Upper lobe of left lung (tissue), 6 donors: Measurements from ENCODE around the gene CLMN. TPM values are rescaled to one million over a fixed set of nuclear protein-coding genes. Genes with fewer than 3 reads are reported as not detected.

Experiments
- ATAC-seq, 2 donors: fragments of 200-7000 bp; cut with Tn5 transposase; one replicate each; pipeline ENCODE4 v1.9.1; 2022; ENCODE audit warnings: mild to moderate bottlenecking in 2 of 2, moderate library complexity in 2 of 2; ENCODE audit not compliant: low FRiP score in 2 of 2
- DNase-seq, 2 donors: peaks; one replicate each; pipeline ENCODE4 v3.0.0-alpha.2; 2019 to 2020
- H3K27ac ChIP-seq, 4 donors: fragments of 200-600 bp; sonication (generic); one replicate each; pipeline ENCODE4 v1.5.1; 2016 to 2019
- H3K27me3 ChIP-seq, 4 donors: fragments of 200-600 bp; sonication (generic); one replicate each; pipeline ENCODE4 v1.5.1; 2017 to 2019
- H3K36me3 ChIP-seq, 4 donors: fragments of 200-600 bp; sonication (generic); one replicate each; pipeline ENCODE4 v1.5.1; 2016 to 2019
- H3K4me1 ChIP-seq, 4 donors: fragments of 200-600 bp; sonication (generic); one replicate each; pipeline ENCODE4 v1.5.1; 2018 to 2019
- H3K4me3 ChIP-seq, 4 donors: fragments of 200-600 bp; sonication (generic); one replicate each; pipeline ENCODE4 v1.5.1; 2017 to 2019; ENCODE audit warnings: mild to moderate bottlenecking in 2 of 4, moderate library complexity in 1 of 4
- H3K9me3 ChIP-seq, 4 donors: fragments of 200-600 bp; sonication (generic); one replicate each; pipeline ENCODE4 v1.5.1; 2018 to 2019
- CTCF ChIP-seq, 6 experiments: fragments of 450-650 bp in 4 of 6; fragments of 200-600 bp in 2 of 6; sonication (generic) in 2 of 6; IDR thresholded peaks; one replicate each; pipeline ENCODE4 v1.5.1; 2016 to 2019; ENCODE audit warnings: antibody characterized with exemption in 6 of 6
- EP300 ChIP-seq, 4 donors: sonication (generic); formaldehyde crosslinking; IDR thresholded peaks; one replicate each; pipeline ENCODE4 v1.5.1; 2017; ENCODE audit warnings: antibody characterized with exemption in 4 of 4, control low read depth in 2 of 4
- POLR2A ChIP-seq, 4 donors: fragments of 450-650 bp; IDR thresholded peaks; one replicate each; pipeline ENCODE4 v1.5.1; 2016 to 2017; ENCODE audit warnings: antibody characterized with exemption in 4 of 4, mild to moderate bottlenecking in 2 of 4
- POLR2AphosphoS5 ChIP-seq, 2 donors: sonication (generic); formaldehyde crosslinking; IDR thresholded peaks; one replicate each; pipeline ENCODE4 v1.5.1; 2017; ENCODE audit warnings: antibody characterized with exemption in 2 of 2
- WGBS, 2 donors: methylation state at CpG; one replicate each; pipeline ENCODE4 v1.1.5; 2017 to 2018; 5-methylcytosine and 5-hydroxymethylcytosine counted together
- total RNA-seq, 6 donors: library from RNA; depleted of rRNA in 4 of 6; stranded (reverse); fragments of >200 nt in 4 of 6; gene quantifications; one replicate each; pipeline versions ENCODE4 v1.1.0 to v1.2.1, GENCODE V29; 2016 to 2021
- donor health status: DM: no; HTN: no; CAD: no; lungs with moderate emphysema.
- donor health status: DM: no; HTN: yes; CAD: no; lungs with severe emphysema.

Gene CLMN
- total RNA-seq, 6 donors from 2014 or later: 9.7 to 35.5 (median 18.8) TPM

GRCh38 chr14:95303552-95303951 is 16.2 kb downstream of the CLMN start:
- WGBS, 2 donors: 85 to 88% methylated on average over 4 of the region's 4 CpGs
- Histone ChIP-seq H3K36me3 (no peaks in the 10 kb centered on the region), H3K27me3 (no peaks in the 10 kb centered on the region), H3K4me3 (no peak overlapping the region), H3K9me3 (no peaks in the 10 kb centered on the region), H3K4me1 (peaks cover 0 to 16% (median 10%) of the 10 kb centered on the region in 4 donors), H3K27ac (no peak overlapping the region)
- TF ChIP-seq CTCF (IDR thresholded peaks at IDR 0.05): no peak
- no peak for TF ChIP-seq POLR2AphosphoS5 (IDR thresholded peaks at IDR 0.05)
- TF ChIP-seq POLR2A (IDR thresholded peaks at IDR 0.05): no peak
- no peak for TF ChIP-seq EP300 (IDR thresholded peaks at IDR 0.05)
- DNase-seq (no peak), ATAC-seq (no peak)

- no peak overlapping the region for H3K27ac ChIP-seq
- no peak for ATAC-seq
- WGBS, 2 donors: 77 to 79% methylated on average over 9 to 10 of the region's 10 CpGs
- H3K4me3 ChIP-seq: no peak overlapping the region
- no peaks in the 10 kb centered on the region for H3K27me3 ChIP-seq
- no peaks in the 10 kb centered on the region for H3K36me3 ChIP-seq
- TF ChIP-seq EP300 (IDR thresholded peaks at IDR 0.05) (no peak), POLR2AphosphoS5 (IDR thresholded peaks at IDR 0.05) (no peak), CTCF (IDR thresholded peaks at IDR 0.05) (no peak), POLR2A (IDR thresholded peaks at IDR 0.05) (no peak)
- peaks cover 0 to 10% (median 8%) of the 10 kb centered on the region in 4 donors for H3K4me1 ChIP-seq
- no peak for DNase-seq
- H3K9me3 ChIP-seq: no peaks in the 10 kb centered on the region
Observed at GRCh38 chr14:95302667-95303506, 16.8 kb downstream of the CLMN start.

- H3K36me3 ChIP-seq: no peaks in the 10 kb centered on the region
- no peaks in the 10 kb centered on the region for H3K9me3 ChIP-seq
- no peak for TF ChIP-seq POLR2AphosphoS5 (IDR thresholded peaks at IDR 0.05)
- ATAC-seq (no peak), DNase-seq (no peak)
- no peak overlapping the region for H3K4me3 ChIP-seq
- H3K27me3 ChIP-seq: no peaks in the 10 kb centered on the region
- WGBS, 2 donors: 87 to 92% methylated on average over 6 of the region's 6 CpGs
- no peaks in the 10 kb centered on the region for H3K4me1 ChIP-seq
- H3K27ac ChIP-seq: no peak overlapping the region
Observed at GRCh38 chr14:95301527-95302187, 18.1 kb downstream of the CLMN start.

- no peak overlapping the region for H3K27ac ChIP-seq
- 86 to 93% methylated on average over 7 to 8 of the region's 8 CpGs for WGBS, 2 donors
- H3K36me3 ChIP-seq: no peaks in the 10 kb centered on the region
- H3K9me3 ChIP-seq: no peaks in the 10 kb centered on the region
- TF ChIP-seq CTCF (IDR thresholded peaks at IDR 0.05): no peak
- no peak for TF ChIP-seq EP300 (IDR thresholded peaks at IDR 0.05)
- TF ChIP-seq POLR2A (IDR thresholded peaks at IDR 0.05): no peak
- no peak for TF ChIP-seq POLR2AphosphoS5 (IDR thresholded peaks at IDR 0.05)
- no peak for DNase-seq
- H3K4me3 ChIP-seq: no peak overlapping the region
- no peaks in the 10 kb centered on the region for H3K4me1 ChIP-seq
- no peak for ATAC-seq
- H3K27me3 ChIP-seq: no peaks in the 10 kb centered on the region
Observed at GRCh38 chr14:95300697-95301526, 18.8 kb downstream of the CLMN start.
